ENCODE data around the gene JPH4. TPM values are rescaled to one million over a fixed set of nuclear protein-coding genes. Genes with fewer than 3 reads are reported as not detected.

The JPH4 gene
- polyA plus RNA-seq, 1 of the 3 experiments (the other 2 are of a cell fraction): 8.7 TPM

- POLR2A ChIA-PET: interaction anchor here (1.0 to 2.2 kb wide), 5 partner anchors 18 to 83 kb away, joined by 3 to 10 read pairs (median 3); partner anchors contain the start of gene JPH4
- TF ChIP-seq GATA2 (CRISPR knock-in tag; IDR thresholded peaks at IDR 0.05) (no peak), EZH2phosphoT487 (IDR thresholded peaks at IDR 0.05; ENCODE audit: borderline replicate concordance, low read depth) (no peak), RFX5 (IDR thresholded peaks at IDR 0.05; ENCODE audit: low read length) (no peak), FOXM1 (IDR thresholded peaks at IDR 0.05; ENCODE audit: low read depth) (no peak), FOSL2 (IDR thresholded peaks at IDR 0.05; ENCODE audit: borderline replicate concordance, low read depth) (no peak), USF1 (IDR thresholded peaks at IDR 0.05; ENCODE audit: borderline replicate concordance, low read depth) (no peak), YY1 (IDR thresholded peaks at IDR 0.05; ENCODE audit: low read depth) (no peak)
- Histone ChIP-seq H3K27me3 (ENCODE audit: insufficient read depth) (no peaks in the 10 kb centered on the region), H3K9me3 (no peaks in the 10 kb centered on the region), H2AFZ (ENCODE audit: low read depth) (no peak overlapping the region), H3K27ac (ENCODE audit: low read depth in 2 of 2, low read length in 1 of 2) (no peak overlapping the region), H3K4me2 (no peak overlapping the region), H3K36me3 (replicated peaks in 1 of 2; ENCODE audit: control insufficient read depth in 1 of 2, insufficient read depth in 2 of 2, low read length in 1 of 2) (peaks cover 17 to 50% of the 10 kb centered on the region in 2 experiments), H3K9ac (no peak overlapping the region), H4K20me1 (ENCODE audit: insufficient read depth) (no peaks in the 10 kb centered on the region), H3K4me1 (ENCODE audit: control insufficient read depth in 1 of 2, insufficient read depth in 2 of 2, low read depth in 1 of 2, low read length in 1 of 2) (peaks cover 3 to 13% of the 10 kb centered on the region in 2 experiments; a peak in 1 of 4 replicates), H3K4me3 (ENCODE audit: low read depth in 2 of 2, low read length in 1 of 2) (no peak overlapping the region), H3K9me2 (no peaks in the 10 kb centered on the region), H3K79me2 (ENCODE audit: insufficient read depth) (peaks cover 14% of the 10 kb centered on the region; the same call in 1 of the 2 replicates), H3F3A (replicated peaks; ENCODE audit: insufficient read depth) (peaks cover 4% of the 10 kb centered on the region)
- no peak for DNase-seq
- 67% methylated on average over 3 of the region's 3 CpGs for WGBS (ENCODE audit: low lambda C conversion rate)
- CTCF ChIA-PET: interaction anchor here (0.5 to 19.5 kb wide), 34 partner anchors 9 to 440 kb away, joined by 3 to 785 read pairs (median 6); partner anchors contain the start of genes AP1G2, HOMEZ, JPH4 and NGDN
These were observed 18.6 kb downstream of the JPH4 start for GRCh38 chr14:23559926-23560520.

GRCh38 chr14:23559010-23559925, 19.3 kb downstream of the JPH4 start:
- no peak overlapping the region for H3K4me2 ChIP-seq
- DNase-seq: peak; percentile 76
- no peaks in the 10 kb centered on the region for H3K9me3 ChIP-seq
- H3K79me2 ChIP-seq (ENCODE audit: insufficient read depth): peaks cover 14% of the 10 kb centered on the region; the same call in 1 of the 2 replicates
- H3K27ac ChIP-seq (ENCODE audit: low read depth in 2 of 2, low read length in 1 of 2): no peak overlapping the region; a peak in 1 of 4 replicates
- no peak overlapping the region for H3K9ac ChIP-seq
- H3K4me1 ChIP-seq (ENCODE audit: control insufficient read depth in 1 of 2, insufficient read depth in 2 of 2, low read depth in 1 of 2, low read length in 1 of 2): peaks cover 5 to 13% of the 10 kb centered on the region in 2 experiments; a peak in 1 of 4 replicates
- WGBS (ENCODE audit: low lambda C conversion rate): 78% methylated on average over 21 of the region's 21 CpGs
- H2AFZ ChIP-seq (ENCODE audit: low read depth): no peak overlapping the region
- peaks cover 4% of the 10 kb centered on the region for H3F3A ChIP-seq (replicated peaks; ENCODE audit: insufficient read depth)
- no peaks in the 10 kb centered on the region for H4K20me1 ChIP-seq (ENCODE audit: insufficient read depth)
- no peaks in the 10 kb centered on the region for H3K9me2 ChIP-seq
- CTCF ChIA-PET: interaction anchor here (0.5 to 19.5 kb wide), 37 partner anchors 8 to 439 kb away, joined by 3 to 785 read pairs (median 5); partner anchors contain the start of genes AP1G2, HOMEZ, JPH4 and NGDN
- H3K36me3 ChIP-seq (replicated peaks in 1 of 2; ENCODE audit: control insufficient read depth in 1 of 2, insufficient read depth in 2 of 2, low read length in 1 of 2): peaks cover 17 to 47% of the 10 kb centered on the region in 2 experiments
- POLR2A ChIA-PET: interaction anchor here (1.0 to 1.9 kb wide), 4 partner anchors 19 to 84 kb away, joined by 3 to 4 read pairs (median 4); partner anchors contain the start of gene JPH4
- no peak overlapping the region; a peak in 1 of 4 replicates for H3K4me3 ChIP-seq (ENCODE audit: low read depth in 2 of 2, low read length in 1 of 2)
- H3K27me3 ChIP-seq (ENCODE audit: insufficient read depth): no peaks in the 10 kb centered on the region
- TF ChIP-seq FOSL2 (IDR thresholded peaks at IDR 0.05; ENCODE audit: borderline replicate concordance, low read depth): no peak
- TF ChIP-seq FOXJ3 (CRISPR knock-in tag; IDR thresholded peaks at IDR 0.05): no peak
- TF ChIP-seq MEF2A (IDR thresholded peaks at IDR 0.05; ENCODE audit: borderline replicate concordance, low read depth): no peak
- no peak for TF ChIP-seq NFIC (IDR thresholded peaks at IDR 0.05; ENCODE audit: borderline replicate concordance)
- no peak for TF ChIP-seq TCF12 (IDR thresholded peaks at IDR 0.05)
- peak; percentile 75 for TF ChIP-seq RAD21 (IDR thresholded peaks at IDR 0.05; ENCODE audit: low read length)
- TF ChIP-seq SMC3 (IDR thresholded peaks at IDR 0.05; ENCODE audit: low read depth, low read length): peak; percentile 77
- TF ChIP-seq, protein P1, sequence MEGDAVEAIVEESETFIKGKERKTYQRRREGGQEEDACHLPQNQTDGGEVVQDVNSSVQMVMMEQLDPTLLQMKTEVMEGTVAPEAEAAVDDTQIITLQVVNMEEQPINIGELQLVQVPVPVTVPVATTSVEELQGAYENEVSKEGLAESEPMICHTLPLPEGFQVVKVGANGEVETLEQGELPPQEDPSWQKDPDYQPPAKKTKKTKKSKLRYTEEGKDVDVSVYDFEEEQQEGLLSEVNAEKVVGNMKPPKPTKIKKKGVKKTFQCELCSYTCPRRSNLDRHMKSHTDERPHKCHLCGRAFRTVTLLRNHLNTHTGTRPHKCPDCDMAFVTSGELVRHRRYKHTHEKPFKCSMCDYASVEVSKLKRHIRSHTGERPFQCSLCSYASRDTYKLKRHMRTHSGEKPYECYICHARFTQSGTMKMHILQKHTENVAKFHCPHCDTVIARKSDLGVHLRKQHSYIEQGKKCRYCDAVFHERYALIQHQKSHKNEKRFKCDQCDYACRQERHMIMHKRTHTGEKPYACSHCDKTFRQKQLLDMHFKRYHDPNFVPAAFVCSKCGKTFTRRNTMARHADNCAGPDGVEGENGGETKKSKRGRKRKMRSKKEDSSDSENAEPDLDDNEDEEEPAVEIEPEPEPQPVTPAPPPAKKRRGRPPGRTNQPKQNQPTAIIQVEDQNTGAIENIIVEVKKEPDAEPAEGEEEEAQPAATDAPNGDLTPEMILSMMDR (IDR thresholded peaks at IDR 0.05): peak; percentile 98
- TF ChIP-seq FOXM1 (IDR thresholded peaks at IDR 0.05; ENCODE audit: low read depth): no peak
- TF ChIP-seq USF1 (IDR thresholded peaks at IDR 0.05; ENCODE audit: borderline replicate concordance, low read depth): no peak
- no peak for TF ChIP-seq MAX (IDR thresholded peaks at IDR 0.05; ENCODE audit: low read depth)
- TF ChIP-seq, protein P2, sequence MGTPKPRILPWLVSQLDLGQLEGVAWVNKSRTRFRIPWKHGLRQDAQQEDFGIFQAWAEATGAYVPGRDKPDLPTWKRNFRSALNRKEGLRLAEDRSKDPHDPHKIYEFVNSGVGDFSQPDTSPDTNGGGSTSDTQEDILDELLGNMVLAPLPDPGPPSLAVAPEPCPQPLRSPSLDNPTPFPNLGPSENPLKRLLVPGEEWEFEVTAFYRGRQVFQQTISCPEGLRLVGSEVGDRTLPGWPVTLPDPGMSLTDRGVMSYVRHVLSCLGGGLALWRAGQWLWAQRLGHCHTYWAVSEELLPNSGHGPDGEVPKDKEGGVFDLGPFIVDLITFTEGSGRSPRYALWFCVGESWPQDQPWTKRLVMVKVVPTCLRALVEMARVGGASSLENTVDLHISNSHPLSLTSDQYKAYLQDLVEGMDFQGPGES (IDR thresholded peaks at IDR 0.05; ENCODE audit: low read depth, low read length): no peak
- no peak for TF ChIP-seq RCOR1 (IDR thresholded peaks at IDR 0.05; ENCODE audit: low read length)
- TF ChIP-seq, protein P3, sequence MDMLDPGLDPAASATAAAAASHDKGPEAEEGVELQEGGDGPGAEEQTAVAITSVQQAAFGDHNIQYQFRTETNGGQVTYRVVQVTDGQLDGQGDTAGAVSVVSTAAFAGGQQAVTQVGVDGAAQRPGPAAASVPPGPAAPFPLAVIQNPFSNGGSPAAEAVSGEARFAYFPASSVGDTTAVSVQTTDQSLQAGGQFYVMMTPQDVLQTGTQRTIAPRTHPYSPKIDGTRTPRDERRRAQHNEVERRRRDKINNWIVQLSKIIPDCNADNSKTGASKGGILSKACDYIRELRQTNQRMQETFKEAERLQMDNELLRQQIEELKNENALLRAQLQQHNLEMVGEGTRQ (IDR thresholded peaks at IDR 0.05; ENCODE audit: borderline replicate concordance, low read depth, low read length): no peak
